C4-2B (cell line): ENCODE measurements around the gene SSTR4.

Experiments
- CTCF ChIP-seq: fragments of 450-650 bp; conservative IDR thresholded peaks from 2 replicates; pipeline ENCODE4 v1.5.1; 2017; ENCODE audit warnings: mild to moderate bottlenecking
- ZFX ChIP-seq: fragments of 450-650 bp; IDR thresholded peaks from 2 replicates; pipeline ENCODE4 v1.6.1; 2017

- no peak for TF ChIP-seq CTCF
- no peak for TF ChIP-seq ZFX
These were observed 1.9 kb downstream of the SSTR4 start for GRCh38 chr20:23037017-23037481.
